ENCODE measurements around the gene FASTKD1.
"Not testable (repeated sequence)": the region's sequence is repeated elsewhere in the genome, so short reads cannot be mapped to it uniquely, and the experiment has no call there.

FASTKD1 gene

GRCh38 chr2:169570752-169571151 is 2.9 kb downstream of the FASTKD1 start:
- not testable (repeated sequence) for DNase-seq (ENCODE audit: low read depth in 2 of 2)

GRCh38 chr2:169569948-169570347 is 3.7 kb downstream of the FASTKD1 start:
- no peak for DNase-seq (ENCODE audit: low read depth in 2 of 2)

GRCh38 chr2:169565686-169566085 is 8.0 kb downstream of the FASTKD1 start:
- DNase-seq (ENCODE audit: low read depth in 2 of 2): no peak

GRCh38 chr2:169562519-169562918 is 11.1 kb downstream of the FASTKD1 start:
- no peak for DNase-seq (ENCODE audit: low read depth in 2 of 2)

GRCh38 chr2:169562084-169562483 is 11.6 kb downstream of the FASTKD1 start:
- not testable (repeated sequence) for DNase-seq (ENCODE audit: low read depth in 2 of 2)

- no peak for DNase-seq (ENCODE audit: low read depth in 2 of 2)
Measured at GRCh38 chr2:169561364-169561763, 12.3 kb downstream of the FASTKD1 start.

GRCh38 chr2:169546756-169547155 is 26.9 kb downstream of the FASTKD1 start:
- DNase-seq (ENCODE audit: low read depth in 2 of 2): no peak

- DNase-seq (ENCODE audit: low read depth in 2 of 2): no peak
Measured at GRCh38 chr2:169542433-169542832, 31.2 kb downstream of the FASTKD1 start.

- DNase-seq (ENCODE audit: low read depth in 2 of 2): no peak
Measured at GRCh38 chr2:169540146-169540545, 33.5 kb downstream of the FASTKD1 start.

GRCh38 chr2:169539460-169539859 is 34.2 kb downstream of the FASTKD1 start:
- DNase-seq (ENCODE audit: low read depth in 2 of 2): not testable (repeated sequence)

GRCh38 chr2:169528271-169528701 is 45.4 kb downstream of the FASTKD1 start:
- DNase-seq (ENCODE audit: low read depth in 2 of 2): peak; percentile 41 to 76

- DNase-seq (ENCODE audit: low read depth in 2 of 2): no peak
Measured at GRCh38 chr2:169526451-169526850, 47.2 kb downstream of the FASTKD1 start.

- no peak for DNase-seq (ENCODE audit: low read depth in 2 of 2)
Measured at GRCh38 chr2:169525434-169525833, 48.2 kb downstream of the FASTKD1 start.

- no peak for DNase-seq (ENCODE audit: low read depth in 2 of 2)
Measured at GRCh38 chr2:169523681-169524080, 50.0 kb downstream of the FASTKD1 start.

GRCh38 chr2:169520896-169521295 is 52.8 kb downstream of the FASTKD1 start:
- no peak for DNase-seq (ENCODE audit: low read depth in 2 of 2)

- DNase-seq (ENCODE audit: low read depth in 2 of 2): not testable (repeated sequence)
Measured at GRCh38 chr2:169516488-169516995, 57.1 kb downstream of the FASTKD1 start.

- not testable (repeated sequence) for DNase-seq (ENCODE audit: low read depth in 2 of 2)
Measured at GRCh38 chr2:169514758-169515157, 58.9 kb downstream of the FASTKD1 start.

GRCh38 chr2:169513926-169514325 is 59.7 kb downstream of the FASTKD1 start:
- DNase-seq (ENCODE audit: low read depth in 2 of 2): no peak

GRCh38 chr2:169513094-169513493 is 60.6 kb downstream of the FASTKD1 start:
- no peak for DNase-seq (ENCODE audit: low read depth in 2 of 2)

GRCh38 chr2:169512525-169512924 is 61.1 kb downstream of the FASTKD1 start:
- DNase-seq (ENCODE audit: low read depth in 2 of 2): no peak

GRCh38 chr2:169511818-169512217 is 61.8 kb downstream of the FASTKD1 start:
- DNase-seq (ENCODE audit: low read depth in 2 of 2): no peak

GRCh38 chr2:169510496-169510895 is 63.2 kb downstream of the FASTKD1 start:
- no peak for DNase-seq (ENCODE audit: low read depth in 2 of 2)

- no peak for DNase-seq (ENCODE audit: low read depth in 2 of 2)
Measured at GRCh38 chr2:169509955-169510354, 63.7 kb downstream of the FASTKD1 start.

- no peak for DNase-seq (ENCODE audit: low read depth in 2 of 2)
Measured at GRCh38 chr2:169509298-169509885, 64.3 kb downstream of the FASTKD1 start, which contains the start of gene KLHL41. TSS of gene KLHL41 (plus strand) at chr2:169509702. CDS start at chr2:169509779, 77 bp downstream.

All from stimulated activated CD4-positive, alpha-beta T cell treated with anti-CD3 and anti-CD28 coated beads, Interleukin-12 subunit alpha, Interleukin-12 subunit beta, amount 100 ng/mL, for 24 hours (primary cell).